HepG2 (cell line): Measurements from ENCODE around the gene CAMKV. TPM values are rescaled to one million over a fixed set of nuclear protein-coding genes. Genes with fewer than 3 reads are reported as not detected.

Experiments
- CENPBD1 ChIP-seq: sonication (generic); formaldehyde crosslinking; IDR thresholded peaks from 2 replicates; pipeline ENCODE4 v1.8.0; 2022; ENCODE audit warnings: missing genetic modification reagents, low read depth, mild to moderate bottlenecking, borderline replicate concordance
- DBP ChIP-seq: sonication (generic); formaldehyde crosslinking; IDR thresholded peaks from 2 replicates; pipeline ENCODE4 v1.4.0; 2020; ENCODE audit warnings: missing genetic modification reagents; ENCODE audit errors: not compliant biosample characterization
- GTF3A ChIP-seq: sonication (generic); formaldehyde crosslinking; conservative IDR thresholded peaks from 2 replicates; pipeline ENCODE4 v1.4.0; 2020; ENCODE audit warnings: mild to moderate bottlenecking, missing genetic modification reagents
- IKZF4 ChIP-seq: sonication (generic); formaldehyde crosslinking; IDR thresholded peaks from 2 replicates; pipeline ENCODE4 v1.5.1; 2020; ENCODE audit warnings: borderline replicate concordance, mild to moderate bottlenecking, low read depth, missing genetic modification reagents; ENCODE audit errors: not compliant biosample characterization
- KDM3A ChIP-seq: IDR thresholded peaks from 2 replicates; pipeline ENCODE4 v1.6.1; 2018; ENCODE audit warnings: low read depth, missing compliant biosample characterization
- MLLT10 ChIP-seq: sonication (generic); formaldehyde crosslinking; IDR thresholded peaks from 2 replicates; pipeline ENCODE4 v1.4.0; 2020; ENCODE audit warnings: missing genetic modification reagents
- NFE2L2 ChIP-seq: fragments of 150-350 bp; IDR thresholded peaks from 2 replicates; pipeline ENCODE4 v1.6.1; 2014; ENCODE audit warnings: low read length
- NFRKB ChIP-seq: fragments of 450-650 bp; IDR thresholded peaks from 2 replicates; pipeline ENCODE4 v1.6.1; 2017
- PHB2 ChIP-seq: fragments of 450-650 bp; IDR thresholded peaks from 2 replicates; pipeline ENCODE4 v1.6.1; 2018; ENCODE audit not compliant: partially characterized antibody
- PLRG1 ChIP-seq: fragments of 450-650 bp; conservative IDR thresholded peaks from 2 replicates; pipeline ENCODE4 v1.6.1; 2016
- RELA ChIP-seq: sonication (generic); formaldehyde crosslinking; IDR thresholded peaks from 2 replicates; pipeline ENCODE4 v1.4.0; 2020; ENCODE audit warnings: missing genetic modification reagents
- SOX6 ChIP-seq, 2 experiments: fragments of 450-650 bp in 1 of 2; sonication (generic) in 1 of 2; formaldehyde crosslinking in 1 of 2; IDR thresholded peaks; 2 replicates each; pipeline versions ENCODE4 v1.4.0 to v1.6.1; 2017 to 2020; ENCODE audit warnings: antibody characterized with exemption in 1 of 2, mild to moderate bottlenecking in 1 of 2, missing genetic modification reagents in 1 of 2
- XBP1 ChIP-seq: sonication (generic); formaldehyde crosslinking; IDR thresholded peaks from 2 replicates; pipeline ENCODE4 v1.5.0; 2020; ENCODE audit warnings: missing genetic modification reagents
- ZBTB10 ChIP-seq: sonication (generic); formaldehyde crosslinking; IDR thresholded peaks from 2 replicates; pipeline ENCODE4 v1.4.0; 2020; ENCODE audit warnings: missing genetic modification reagents, borderline replicate concordance
- ZBTB21 ChIP-seq: sonication (generic); formaldehyde crosslinking; IDR thresholded peaks from 2 replicates; pipeline ENCODE4 v1.4.0; 2020; ENCODE audit warnings: missing genetic modification reagents
- ZBTB25 ChIP-seq: IDR thresholded peaks from 2 replicates; pipeline ENCODE4 v1.6.1; 2018; ENCODE audit warnings: missing genetic modification reagents
- ZNF263 ChIP-seq: sonication (generic); formaldehyde crosslinking; IDR thresholded peaks from 2 replicates; pipeline ENCODE4 v1.4.0; 2020; ENCODE audit warnings: missing genetic modification reagents
- ZNF3 ChIP-seq: IDR thresholded peaks from 2 replicates; pipeline ENCODE4 v1.7.0; 2017; ENCODE audit warnings: inconsistent platforms
- ZNF362 ChIP-seq: sonication (generic); formaldehyde crosslinking; IDR thresholded peaks from 2 replicates; pipeline ENCODE4 v1.4.0; 2020; ENCODE audit warnings: missing genetic modification reagents, mild to moderate bottlenecking, borderline replicate concordance
- ZNF629 ChIP-seq: sonication (generic); formaldehyde crosslinking; conservative IDR thresholded peaks from 2 replicates; pipeline ENCODE4 v1.5.0; 2020; ENCODE audit warnings: missing genetic modification reagents
- ZNF660 ChIP-seq: sonication (generic); formaldehyde crosslinking; IDR thresholded peaks from 2 replicates; pipeline ENCODE4 v1.5.1; 2020; ENCODE audit warnings: mild to moderate bottlenecking, low read depth, missing genetic modification reagents, borderline replicate concordance
- ZNF672 ChIP-seq: sonication (generic); formaldehyde crosslinking; IDR thresholded peaks from 2 replicates; pipeline ENCODE4 v1.8.1; 2022; ENCODE audit warnings: missing genetic modification reagents
- ZNF781 ChIP-seq: sonication (generic); formaldehyde crosslinking; IDR thresholded peaks from 2 replicates; pipeline ENCODE4 v1.5.1; 2020; ENCODE audit warnings: borderline replicate concordance, mild to moderate bottlenecking, missing genetic modification reagents; ENCODE audit errors: not compliant biosample characterization
- ZNF850 ChIP-seq: sonication (generic); formaldehyde crosslinking; conservative IDR thresholded peaks from 2 replicates; pipeline ENCODE4 v1.9.0; 2021; ENCODE audit warnings: mild to moderate bottlenecking, missing genetic modification reagents
- polyA plus RNA-seq, 8 experiments: library from polyadenylated mRNA; depleted of rRNA in 3 of 8; stranded (reverse) in 7 of 8; unstranded in 1 of 8; fragments of >200 nt; fragmentation: Illumina TruSeq in 4 of 8; extraction: Trizol in 4 of 8; gene quantifications; 2 replicates each; pipeline versions ENCODE4 v1.2.1 to v1.2.3, GENCODE V29; 2011 to 2016; ENCODE audit warnings: low read depth in 4 of 8, missing spikeins in 1 of 8, mixed read lengths in 1 of 8; ENCODE audit not compliant: insufficient read depth in 1 of 8
- total RNA-seq, 5 experiments: library from RNA; depleted of rRNA; stranded (reverse); fragments of >200 nt; fragmentation: Illumina TruSeq; extraction: Trizol; gene quantifications; 2 replicates each; pipeline ENCODE4 v1.2.3, GENCODE V29; 2016; ENCODE audit warnings: low read depth in 1 of 5

Gene CAMKV
- total and polyA plus RNA-seq, 2 of the 13 experiments (the other 11 are each of a cell fraction or from before 2014, with no cell fraction given), result 0.13 to 0.15 TPM

GRCh38 chr3:49856181-49857005, 13.3 kb downstream of the CAMKV start, which contains the start of gene TRAIP (continued):
- TF ChIP-seq ZNF660 (CRISPR knock-in tag) (no peak), ZBTB21 (no peak), RELA (0 out of 2 replicates have a peak, but pooled peaks have one; percentile 27), GTF3A (no peak), NFRKB (no peak), ZNF263 (0 out of 2 replicates have a peak, but pooled peaks have one; percentile 26), ZNF781 (CRISPR knock-in tag) (no peak), ZBTB25 (no peak), IKZF4 (peak; percentile 16), PHB2 (no peak), PLRG1 (no peak), CENPBD1 (no peak), ZNF672 (CRISPR knock-in tag) (no peak), NFE2L2 (no peak), ZNF362 (no peak), ZNF3 (no peak), ZNF850 (CRISPR knock-in tag) (no peak), MLLT10 (CRISPR knock-in tag) (no peak), ZBTB10 (0 out of 2 replicates have a peak, but pooled peaks have one; percentile 47), XBP1 (CRISPR knock-in tag) (no peak), ZNF629 (no peak), DBP (CRISPR knock-in tag) (peak; percentile 79), KDM3A (CRISPR knock-in tag) (peak; percentile 57; the same call in 1 of the 2 replicates), SOX6 (IDR thresholded peaks at IDR 0.05) (no peak), SOX6 (CRISPR knock-in tag; IDR thresholded peaks at IDR 0.05) (peak; percentile 55; the same call in 1 of the 2 replicates)
